GM12872 (cell line): ENCODE results near the gene IGSF21.

Experiments
- TF ChIP-seq, protein P1 (sequence below): IDR thresholded peaks from 3 replicates; pipeline ENCODE4 v1.5.1; 2011; ENCODE audit warnings: low read depth, mild to moderate bottlenecking, low read length, moderate library complexity; ENCODE audit not compliant: insufficient read depth

Gene IGSF21

GRCh38 chr1:18284805-18285537 lies 177.4 kb downstream of the IGSF21 start:
- TF ChIP-seq, protein P1, sequence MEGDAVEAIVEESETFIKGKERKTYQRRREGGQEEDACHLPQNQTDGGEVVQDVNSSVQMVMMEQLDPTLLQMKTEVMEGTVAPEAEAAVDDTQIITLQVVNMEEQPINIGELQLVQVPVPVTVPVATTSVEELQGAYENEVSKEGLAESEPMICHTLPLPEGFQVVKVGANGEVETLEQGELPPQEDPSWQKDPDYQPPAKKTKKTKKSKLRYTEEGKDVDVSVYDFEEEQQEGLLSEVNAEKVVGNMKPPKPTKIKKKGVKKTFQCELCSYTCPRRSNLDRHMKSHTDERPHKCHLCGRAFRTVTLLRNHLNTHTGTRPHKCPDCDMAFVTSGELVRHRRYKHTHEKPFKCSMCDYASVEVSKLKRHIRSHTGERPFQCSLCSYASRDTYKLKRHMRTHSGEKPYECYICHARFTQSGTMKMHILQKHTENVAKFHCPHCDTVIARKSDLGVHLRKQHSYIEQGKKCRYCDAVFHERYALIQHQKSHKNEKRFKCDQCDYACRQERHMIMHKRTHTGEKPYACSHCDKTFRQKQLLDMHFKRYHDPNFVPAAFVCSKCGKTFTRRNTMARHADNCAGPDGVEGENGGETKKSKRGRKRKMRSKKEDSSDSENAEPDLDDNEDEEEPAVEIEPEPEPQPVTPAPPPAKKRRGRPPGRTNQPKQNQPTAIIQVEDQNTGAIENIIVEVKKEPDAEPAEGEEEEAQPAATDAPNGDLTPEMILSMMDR: no peak

GRCh38 chr1:18285538-18285924 lies 177.9 kb downstream of the IGSF21 start:
- TF ChIP-seq, protein P1: no peak

GRCh38 chr1:18288722-18289121 lies 181.1 kb downstream of the IGSF21 start:
- TF ChIP-seq, protein P1: no peak

DNA sequence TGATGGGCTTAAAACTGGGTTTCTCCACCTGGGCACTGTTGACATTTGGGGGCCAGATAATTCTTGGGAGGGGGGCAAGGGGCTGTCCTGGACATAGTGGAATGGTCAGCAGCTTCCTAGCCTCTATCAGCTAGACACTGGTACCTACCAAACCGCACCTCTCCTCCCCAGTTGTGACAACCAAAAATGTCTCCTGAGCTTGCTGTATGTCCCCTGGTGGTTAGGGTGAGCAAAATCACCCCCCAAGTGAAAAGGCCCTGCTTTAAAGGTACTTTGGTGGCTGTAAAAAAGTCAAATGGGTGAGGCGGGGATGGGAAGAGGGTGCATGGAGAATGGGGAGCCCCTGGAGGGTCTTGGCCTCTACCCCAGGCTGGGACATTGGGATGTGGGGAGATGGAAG lies 182.0 kb downstream of the IGSF21 start:
- TF ChIP-seq, protein P1: no peak; the same call in 2 of the 3 replicates

- TF ChIP-seq, protein P1: no peak
Measured at GRCh38 chr1:18290740-18291412, 183.3 kb downstream of the IGSF21 start.

- TF ChIP-seq, protein P1: no peak
Measured at GRCh38 chr1:18292531-18292930, 184.9 kb downstream of the IGSF21 start.

DNA sequence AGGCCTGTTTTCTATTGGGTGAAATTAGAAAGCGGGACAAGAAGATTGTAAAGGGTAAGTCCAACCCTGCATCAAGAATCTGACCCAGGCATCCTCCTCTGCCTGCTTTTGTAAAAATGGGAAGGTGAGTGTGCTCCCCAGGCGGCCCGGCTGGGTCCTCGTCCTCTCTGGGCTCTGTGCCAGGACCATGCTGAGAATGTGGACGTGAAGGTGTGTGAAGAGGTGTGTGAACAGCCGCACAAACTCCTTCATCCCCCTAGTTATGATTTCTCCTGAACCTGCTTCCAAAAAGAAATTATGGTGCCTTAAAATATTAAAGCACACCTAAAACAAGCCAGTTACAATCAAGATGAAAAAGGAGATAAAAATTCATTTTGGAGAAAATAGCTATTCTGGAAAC lies 185.7 kb downstream of the IGSF21 start:
- TF ChIP-seq, protein P1: no peak
